ENCODE results near the gene AGPAT2. TPM values are rescaled to one million over a fixed set of nuclear protein-coding genes. Genes with fewer than 3 reads are reported as not detected.
A peak's percentile ranks its signal among the peaks of the same experiment; 100 is the strongest.

The AGPAT2 gene
- total RNA-seq, 1 donor from 2014 or later, result 41.9 TPM

DNA sequence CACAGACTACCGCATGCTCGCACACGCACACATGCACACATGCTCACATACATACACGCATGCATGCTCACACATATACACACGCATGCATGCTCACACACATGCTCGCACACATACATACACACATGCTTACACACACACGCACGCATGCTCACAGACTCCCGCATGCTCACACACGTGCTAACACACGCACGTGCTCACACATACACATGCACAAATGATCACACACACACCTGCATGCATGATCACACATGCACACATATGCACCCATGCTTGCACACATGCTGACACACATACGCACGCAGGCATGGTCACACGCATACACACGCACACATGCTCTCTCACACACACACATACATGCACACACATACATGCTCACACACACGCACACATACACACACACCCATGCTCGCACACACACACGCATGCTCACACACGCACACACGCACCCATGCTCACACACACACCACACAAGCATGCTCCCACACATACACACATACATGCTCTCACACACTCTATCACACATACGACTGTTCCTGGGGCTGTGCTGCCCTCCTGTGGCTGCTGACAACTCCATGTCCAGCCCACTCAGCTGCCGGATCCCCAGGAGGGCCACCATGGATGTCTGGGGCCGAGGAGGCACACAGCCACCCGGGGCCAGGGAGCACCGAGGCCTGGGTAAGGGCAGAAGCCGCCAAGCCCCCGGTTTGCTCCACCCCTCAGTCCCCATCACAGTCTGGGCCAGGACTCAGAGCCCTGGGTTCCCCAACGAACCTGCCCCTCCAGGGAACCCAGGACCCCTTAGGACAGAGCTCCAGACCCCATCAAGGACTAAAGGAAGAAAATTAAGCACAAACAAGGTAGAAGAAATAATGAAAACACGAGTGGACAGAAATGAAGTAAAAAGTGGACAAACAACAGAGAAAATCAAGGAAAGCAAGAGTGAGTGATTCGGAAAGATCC, 55.9 kb downstream of the AGPAT2 start:
- peak; percentile 81 for FAIRE-seq

DNA sequence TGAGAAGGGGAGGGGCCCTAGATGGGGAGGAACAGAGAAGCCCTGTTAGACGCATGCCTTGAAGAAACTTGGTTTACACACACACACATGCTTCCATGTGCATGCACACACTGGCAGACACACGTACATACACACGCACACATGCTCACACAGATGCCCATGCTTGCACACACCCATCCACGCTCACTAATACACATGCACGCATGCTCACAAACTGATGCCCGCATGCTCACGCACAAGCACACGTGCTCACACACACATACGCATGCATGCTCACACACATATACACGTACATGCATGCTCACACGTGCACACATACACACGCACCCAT, 56.6 kb downstream of the AGPAT2 start:
- DNase-seq (ENCODE audit: low read depth) (no peak), FAIRE-seq (peak; percentile 40)
- Histone ChIP-seq H3K36me3 (ENCODE audit: control insufficient read depth, insufficient read depth, low read length) (no peaks in the 10 kb centered on the region), H3K27me3 (ENCODE audit: control insufficient read depth, insufficient read depth, low read length) (no peaks in the 10 kb centered on the region), H3K4me3 (ENCODE audit: low read depth, low read length) (no peak overlapping the region)
- TF ChIP-seq, protein P1, sequence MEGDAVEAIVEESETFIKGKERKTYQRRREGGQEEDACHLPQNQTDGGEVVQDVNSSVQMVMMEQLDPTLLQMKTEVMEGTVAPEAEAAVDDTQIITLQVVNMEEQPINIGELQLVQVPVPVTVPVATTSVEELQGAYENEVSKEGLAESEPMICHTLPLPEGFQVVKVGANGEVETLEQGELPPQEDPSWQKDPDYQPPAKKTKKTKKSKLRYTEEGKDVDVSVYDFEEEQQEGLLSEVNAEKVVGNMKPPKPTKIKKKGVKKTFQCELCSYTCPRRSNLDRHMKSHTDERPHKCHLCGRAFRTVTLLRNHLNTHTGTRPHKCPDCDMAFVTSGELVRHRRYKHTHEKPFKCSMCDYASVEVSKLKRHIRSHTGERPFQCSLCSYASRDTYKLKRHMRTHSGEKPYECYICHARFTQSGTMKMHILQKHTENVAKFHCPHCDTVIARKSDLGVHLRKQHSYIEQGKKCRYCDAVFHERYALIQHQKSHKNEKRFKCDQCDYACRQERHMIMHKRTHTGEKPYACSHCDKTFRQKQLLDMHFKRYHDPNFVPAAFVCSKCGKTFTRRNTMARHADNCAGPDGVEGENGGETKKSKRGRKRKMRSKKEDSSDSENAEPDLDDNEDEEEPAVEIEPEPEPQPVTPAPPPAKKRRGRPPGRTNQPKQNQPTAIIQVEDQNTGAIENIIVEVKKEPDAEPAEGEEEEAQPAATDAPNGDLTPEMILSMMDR (IDR thresholded peaks at IDR 0.05; ENCODE audit: insufficient read depth, low read length, severe bottlenecking), result no peak

More for the DNA sequence above, 55.9 kb downstream of the AGPAT2 start:
- Histone ChIP-seq H3K4me3 (ENCODE audit: low read depth, low read length) (no peak overlapping the region), H3K36me3 (ENCODE audit: control insufficient read depth, insufficient read depth, low read length) (no peaks in the 10 kb centered on the region), H3K27me3 (ENCODE audit: control insufficient read depth, insufficient read depth, low read length) (no peaks in the 10 kb centered on the region)
- peak; percentile 59 for DNase-seq (ENCODE audit: low read depth)
- TF ChIP-seq, protein P1 (IDR thresholded peaks at IDR 0.05; ENCODE audit: insufficient read depth, low read length, severe bottlenecking), result peak; percentile 88

DNA sequence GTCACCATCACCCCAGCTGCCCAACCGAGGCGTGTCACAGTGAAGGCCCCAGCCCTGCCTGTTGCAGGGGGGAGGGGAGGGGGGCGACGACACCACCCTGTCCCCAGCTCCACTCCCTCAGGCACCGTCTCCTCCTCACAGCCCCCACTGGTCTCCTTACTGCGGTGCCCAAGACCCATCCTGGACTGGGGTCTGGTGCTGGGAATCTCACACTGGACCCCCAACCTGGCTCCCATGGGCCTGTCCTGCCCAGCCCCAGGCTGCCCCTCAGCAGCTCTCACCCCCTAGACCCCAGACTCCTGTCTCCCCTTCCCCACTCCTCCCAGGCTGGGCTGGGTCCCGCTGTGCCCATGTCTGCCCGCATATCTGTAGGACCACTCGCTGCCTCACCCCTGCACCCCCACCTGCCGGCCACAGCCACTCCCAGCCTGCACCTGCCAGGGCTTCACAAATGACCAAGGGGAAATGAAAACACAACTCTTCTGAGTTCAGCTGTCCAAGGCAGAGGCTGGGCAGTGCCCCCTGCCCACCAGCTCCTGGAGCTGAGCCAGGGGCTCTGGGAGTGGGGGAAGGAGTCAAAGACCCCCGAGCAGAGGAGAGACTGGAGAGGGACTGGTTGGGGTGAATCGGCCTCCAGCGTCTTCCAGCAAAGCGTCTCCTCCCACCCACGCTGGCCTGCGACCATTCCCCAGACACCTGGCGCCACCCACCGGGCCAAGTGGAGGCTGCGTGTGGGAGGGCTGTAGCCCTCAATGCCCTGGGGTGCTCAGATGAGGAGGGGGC, 57.2 kb downstream of the AGPAT2 start:
- Histone ChIP-seq H3K36me3 (ENCODE audit: control insufficient read depth, insufficient read depth, low read length) (no peaks in the 10 kb centered on the region), H3K4me3 (ENCODE audit: low read depth, low read length) (no peak overlapping the region), H3K27me3 (ENCODE audit: control insufficient read depth, insufficient read depth, low read length) (no peaks in the 10 kb centered on the region)
- no peak for FAIRE-seq
- TF ChIP-seq, protein P1 (IDR thresholded peaks at IDR 0.05; ENCODE audit: insufficient read depth, low read length, severe bottlenecking), result peak; percentile 64
- DNase-seq (ENCODE audit: low read depth), result no peak

DNA sequence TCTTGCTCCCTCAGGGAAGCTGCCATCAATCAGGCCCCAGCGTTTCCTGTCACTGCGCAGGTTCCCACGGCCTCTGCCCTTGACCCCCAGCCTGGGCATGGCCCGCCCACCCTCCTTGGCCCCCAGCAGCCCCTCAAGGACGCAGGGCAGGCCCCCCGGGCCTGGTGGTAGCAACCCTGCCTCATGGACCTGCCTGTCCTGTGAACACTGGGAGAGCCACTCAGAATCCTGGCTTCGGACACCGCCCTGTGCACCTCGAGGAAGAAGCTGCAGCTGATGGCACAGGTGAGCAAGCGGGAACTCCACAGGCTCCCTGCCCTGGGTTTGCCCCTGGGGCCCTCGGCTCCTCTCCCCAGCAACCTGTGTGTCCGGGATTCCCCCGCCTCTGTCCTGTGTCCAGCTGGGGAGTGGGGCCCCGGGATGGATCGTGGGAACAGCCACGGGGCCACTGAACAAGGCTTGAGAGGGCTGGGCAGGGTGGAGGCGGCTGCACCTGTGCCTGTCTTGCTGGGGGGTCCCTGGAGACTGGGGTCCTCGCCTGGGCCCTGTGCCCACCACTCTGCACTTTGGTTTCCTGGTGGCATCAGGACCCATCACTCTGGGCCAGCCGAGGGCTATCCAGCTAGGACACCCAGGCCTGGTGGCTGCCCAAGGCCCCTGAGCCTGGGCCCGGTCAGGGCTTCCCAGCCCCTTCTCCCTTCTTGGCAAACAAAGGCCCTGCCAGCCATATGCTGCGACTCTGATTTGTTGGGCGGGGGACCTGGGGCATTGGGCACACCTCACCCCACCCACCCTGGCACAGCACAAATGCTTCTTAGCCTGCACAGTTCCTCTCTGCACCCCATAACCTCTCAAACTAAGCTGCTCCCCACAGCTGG, 58.0 kb downstream of the AGPAT2 start:
- Histone ChIP-seq H3K36me3 (ENCODE audit: control insufficient read depth, insufficient read depth, low read length) (no peaks in the 10 kb centered on the region), H3K27me3 (ENCODE audit: control insufficient read depth, insufficient read depth, low read length) (no peaks in the 10 kb centered on the region), H3K4me3 (ENCODE audit: low read depth, low read length) (no peak overlapping the region)
- FAIRE-seq, result no peak
- DNase-seq (ENCODE audit: low read depth), result no peak
- TF ChIP-seq, protein P1 (IDR thresholded peaks at IDR 0.05; ENCODE audit: insufficient read depth, low read length, severe bottlenecking), result no peak

DNA sequence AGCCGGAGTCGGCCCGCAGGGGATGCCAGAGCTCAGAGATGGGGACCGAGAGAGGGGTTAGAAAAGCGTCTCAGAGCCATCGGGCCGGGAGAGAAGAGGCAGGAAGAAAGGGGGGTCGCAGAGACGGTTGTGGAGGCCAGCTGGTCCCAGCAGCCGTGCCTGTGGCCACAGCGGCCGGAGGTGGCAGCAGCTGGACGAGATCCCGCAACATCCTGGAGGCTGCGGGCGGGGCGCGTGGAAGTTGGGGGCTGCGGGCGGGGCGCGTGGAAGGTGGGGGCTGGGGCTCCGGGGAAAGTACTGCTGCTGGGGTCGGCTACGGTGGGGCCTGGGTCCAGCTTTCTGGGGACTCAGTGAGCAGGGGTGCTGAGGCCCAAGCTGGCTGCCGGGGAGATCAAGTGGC, 59.0 kb downstream of the AGPAT2 start:
- Histone ChIP-seq H3K4me3 (ENCODE audit: low read depth, low read length) (no peak overlapping the region), H3K36me3 (ENCODE audit: control insufficient read depth, insufficient read depth, low read length) (no peaks in the 10 kb centered on the region), H3K27me3 (ENCODE audit: control insufficient read depth, insufficient read depth, low read length) (no peaks in the 10 kb centered on the region)
- DNase-seq (ENCODE audit: low read depth) (no peak), FAIRE-seq (no peak)
- TF ChIP-seq, protein P1 (IDR thresholded peaks at IDR 0.05; ENCODE audit: insufficient read depth, low read length, severe bottlenecking), result no peak
